Chondrocyte (in vitro differentiated cells): ENCODE data around the gene FAM180B. TPM values are rescaled to one million over a fixed set of nuclear protein-coding genes. Genes with fewer than 3 reads are reported as not detected.

Experiments used
- DNase-seq: peaks from one replicate; pipeline ENCODE4 v3.0.0; 2021; ENCODE audit warnings: mixed read lengths, low spot score
- H3K27ac Mint-ChIP-seq: one replicate; pipeline ENCODE4 v1.8.0; 2021; ENCODE audit warnings: mild to moderate bottlenecking, moderate library complexity, mixed read lengths; ENCODE audit not compliant: unreplicated experiment
- H3K27me3 Mint-ChIP-seq: 2 replicates; pipeline ENCODE4 v1.8.0; 2021; ENCODE audit warnings: low read depth, mixed read lengths
- H3K36me3 Mint-ChIP-seq: 2 replicates; pipeline ENCODE4 v1.8.0; 2021; ENCODE audit warnings: low read depth, mixed read lengths
- H3K4me1 Mint-ChIP-seq: 2 replicates; pipeline ENCODE4 v1.8.0; 2021; ENCODE audit warnings: low read depth, mild to moderate bottlenecking, mixed read lengths
- H3K4me3 Mint-ChIP-seq: one replicate; pipeline ENCODE4 v1.8.0; 2021; ENCODE audit warnings: mild to moderate bottlenecking, moderate library complexity, mixed read lengths; ENCODE audit not compliant: unreplicated experiment
- H3K9me3 Mint-ChIP-seq: 2 replicates; pipeline ENCODE4 v1.8.0; 2021; ENCODE audit warnings: low read depth, mixed read lengths
- CTCF ChIP-seq: fragments of 200-600 bp; sonication (generic); IDR thresholded peaks from 2 replicates; pipeline ENCODE4 v1.5.0; 2021; ENCODE audit warnings: antibody characterized with exemption, mild to moderate bottlenecking, moderate library complexity
- total RNA-seq: library from RNA; stranded (reverse); gene quantifications from 3 replicates; pipeline ENCODE4 v1.2.1, GENCODE V29; 2021

Gene FAM180B
- total RNA-seq, 1 donor from 2014 or later = not detected

GRCh38 chr11:47564933-47565339 is 21.5 kb upstream of the FAM180B start:
- DNase-seq = no peak
- Mint-ChIP-seq H3K4me3 (peak overlapping the region; percentile 77), H3K4me1 (peaks cover 20% of the 10 kb centered on the region), H3K36me3 (peaks cover 2% of the 10 kb centered on the region), H3K27me3 (no peaks in the 10 kb centered on the region), H3K9me3 (no peaks in the 10 kb centered on the region), H3K27ac (peak overlapping the region; percentile 82)
- TF ChIP-seq CTCF = no peak

- peak within 1 kb of the TSS; percentile 77 for H3K4me3 Mint-ChIP-seq
- no peaks in the 10 kb centered on the region for H3K27me3 Mint-ChIP-seq
- TF ChIP-seq CTCF = no peak
- peaks cover 20% of the 10 kb centered on the region for H3K4me1 Mint-ChIP-seq
- H3K36me3 Mint-ChIP-seq = peaks cover 2% of the 10 kb centered on the region
- DNase-seq = no peak
- no peaks in the 10 kb centered on the region for H3K9me3 Mint-ChIP-seq
- H3K27ac Mint-ChIP-seq = peak within 1 kb of the TSS; percentile 82
Measured at GRCh38 chr11:47565340-47566148, 20.9 kb upstream of the FAM180B start, which contains the start of gene PTPMT1. Gene PTPMT1 (plus strand): TSS chr11:47565599. CDS start chr11:47565623, 24 bp downstream.

- Mint-ChIP-seq H3K27ac (peak overlapping the region; percentile 66), H3K36me3 (peaks cover 2% of the 10 kb centered on the region), H3K27me3 (no peaks in the 10 kb centered on the region), H3K9me3 (no peaks in the 10 kb centered on the region), H3K4me3 (peak overlapping the region; percentile 77), H3K4me1 (peaks cover 20% of the 10 kb centered on the region)
- no peak for TF ChIP-seq CTCF
- DNase-seq = peak; percentile 30
Measured at GRCh38 chr11:47566149-47566698, 20.3 kb upstream of the FAM180B start.

- H3K4me1 Mint-ChIP-seq = peaks cover 42% of the 10 kb centered on the region
- DNase-seq = no peak
- no peak overlapping the region for H3K4me3 Mint-ChIP-seq
- H3K36me3 Mint-ChIP-seq = peaks cover 9% of the 10 kb centered on the region
- TF ChIP-seq CTCF = no peak
- no peaks in the 10 kb centered on the region for H3K9me3 Mint-ChIP-seq
- no peaks in the 10 kb centered on the region for H3K27me3 Mint-ChIP-seq
- H3K27ac Mint-ChIP-seq = no peak overlapping the region
Measured at GRCh38 chr11:47569646-47570045, 16.8 kb upstream of the FAM180B start.

DNA sequence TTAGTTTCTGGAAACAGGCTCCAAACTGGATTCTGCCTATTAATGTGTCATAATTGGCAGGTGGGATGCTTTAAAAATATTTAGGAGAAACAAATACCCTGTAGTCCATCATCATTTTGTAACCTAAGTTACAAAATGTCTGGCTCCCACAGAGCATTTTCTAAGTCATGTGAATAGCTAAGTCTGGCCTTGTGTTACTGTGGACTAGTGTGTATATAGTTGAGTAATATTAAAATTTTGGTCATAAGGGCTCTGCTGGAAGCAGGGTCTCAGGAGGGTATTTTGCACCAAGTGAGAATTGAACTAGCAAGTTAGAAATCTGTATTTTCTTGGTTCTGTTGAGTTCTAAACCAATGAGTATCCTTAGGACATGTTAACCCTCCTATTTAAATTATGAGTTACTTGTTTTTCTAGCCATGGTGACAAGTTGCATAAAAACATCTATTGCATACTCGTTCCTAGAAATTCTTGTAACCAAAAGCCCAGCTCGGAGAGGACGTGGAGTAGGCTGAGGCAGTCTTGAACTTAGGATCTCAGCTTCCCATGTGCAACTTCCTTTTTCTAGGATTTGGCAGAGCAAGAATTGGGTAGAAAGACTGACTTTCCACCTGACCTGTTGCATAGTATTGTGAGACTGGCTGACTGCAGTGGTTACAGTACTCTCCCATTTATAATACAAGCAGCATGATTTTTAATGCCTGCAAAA is 15.7 kb upstream of the FAM180B start:
- H3K4me1 Mint-ChIP-seq = peaks cover 37% of the 10 kb centered on the region
- no peak for TF ChIP-seq CTCF
- no peaks in the 10 kb centered on the region for H3K27me3 Mint-ChIP-seq
- H3K36me3 Mint-ChIP-seq = peaks cover 10% of the 10 kb centered on the region
- DNase-seq = no peak
- no peaks in the 10 kb centered on the region for H3K9me3 Mint-ChIP-seq
- H3K27ac Mint-ChIP-seq = peak overlapping the region; percentile 68
- no peak overlapping the region for H3K4me3 Mint-ChIP-seq
